Thoracic aorta (tissue), 2 donors: ENCODE data around the gene COL11A1. TPM values are rescaled to one million over a fixed set of nuclear protein-coding genes. Genes with fewer than 3 reads are reported as not detected.
"Not testable (repeated sequence)": the region's sequence is repeated elsewhere in the genome, so short reads cannot be mapped to it uniquely, and the experiment has no call there.

Experiments used
- ATAC-seq: fragments of 150-250 bp; one replicate; pipeline ENCODE4 v1.8.0; 2017; ENCODE audit warnings: low read depth; ENCODE audit not compliant: insufficient number of reproducible peaks, low FRiP score
- DNase-seq: peaks from one replicate; pipeline ENCODE4 v3.0.0-alpha.2; 2020; ENCODE audit warnings: low spot score
- H3K27ac ChIP-seq, 2 donors: fragments of 200-600 bp; sonication (generic); 1 replicate in 1 of 2; 2 replicates in 1 of 2; pipeline ENCODE4 v1.5.1; 2016; ENCODE audit warnings: mild to moderate bottlenecking in 2 of 2, moderate library complexity in 2 of 2
- H3K27me3 ChIP-seq: fragments of 200-600 bp; sonication (generic); replicated peaks from 2 replicates; pipeline ENCODE4 v1.6.0; 2016; ENCODE audit warnings: mild to moderate bottlenecking; ENCODE audit not compliant: insufficient read depth
- H3K36me3 ChIP-seq: fragments of 200-600 bp; sonication (generic); one replicate; pipeline ENCODE4 v1.5.1; 2016
- H3K4me1 ChIP-seq, 2 donors: fragments of 200-600 bp; sonication (generic); 1 replicate in 1 of 2; 2 replicates in 1 of 2; pipeline versions ENCODE4 v1.5.1 to v1.6.0; 2016; ENCODE audit warnings: low read depth in 2 of 2, mild to moderate bottlenecking in 1 of 2; ENCODE audit not compliant: control insufficient read depth in 1 of 2
- H3K4me3 ChIP-seq: fragments of 200-600 bp; sonication (generic); 2 replicates; pipeline ENCODE4 v1.5.1; 2016; ENCODE audit warnings: mild to moderate bottlenecking
- H3K9me3 ChIP-seq: fragments of 200-600 bp; sonication (generic); 2 replicates; pipeline ENCODE4 v1.5.1; 2016
- total RNA-seq, 2 donors: library from RNA; depleted of rRNA; stranded (reverse); fragments of >200 nt; gene quantifications; one replicate each; pipeline versions ENCODE4 v1.1.0 to v1.2.3, GENCODE V29; 2016
- TF ChIP-seq, protein P1 (sequence below): fragments of 200-600 bp; sonication (generic); IDR thresholded peaks from one replicate; pipeline ENCODE4 v1.5.1; 2019; ENCODE audit warnings: antibody characterized with exemption

The COL11A1 gene
- total RNA-seq, 2 donors from 2014 or later = 0.07 TPM; not detected in 1

DNA sequence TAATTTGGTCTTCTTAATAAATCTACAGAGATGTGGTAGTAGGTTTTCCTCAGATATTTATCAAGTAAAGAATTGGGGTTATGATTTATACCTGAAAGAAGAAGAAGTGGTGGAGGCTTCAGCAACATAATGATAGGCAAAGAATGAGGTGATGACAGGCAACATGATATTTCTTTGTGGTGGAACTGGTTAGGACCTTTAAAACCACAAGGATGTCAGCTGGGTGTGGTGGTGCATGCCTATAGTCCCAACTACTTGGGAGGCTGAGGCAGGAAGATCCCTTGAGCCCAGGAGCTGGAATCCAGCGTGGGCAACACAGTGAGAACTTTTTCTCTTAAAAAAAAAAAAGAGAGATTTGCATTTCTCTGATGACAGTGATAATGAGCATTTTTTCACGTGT, 34.1 kb upstream of the COL11A1 start:
- H3K27ac ChIP-seq = no peak overlapping the region
- TF ChIP-seq, protein P1, sequence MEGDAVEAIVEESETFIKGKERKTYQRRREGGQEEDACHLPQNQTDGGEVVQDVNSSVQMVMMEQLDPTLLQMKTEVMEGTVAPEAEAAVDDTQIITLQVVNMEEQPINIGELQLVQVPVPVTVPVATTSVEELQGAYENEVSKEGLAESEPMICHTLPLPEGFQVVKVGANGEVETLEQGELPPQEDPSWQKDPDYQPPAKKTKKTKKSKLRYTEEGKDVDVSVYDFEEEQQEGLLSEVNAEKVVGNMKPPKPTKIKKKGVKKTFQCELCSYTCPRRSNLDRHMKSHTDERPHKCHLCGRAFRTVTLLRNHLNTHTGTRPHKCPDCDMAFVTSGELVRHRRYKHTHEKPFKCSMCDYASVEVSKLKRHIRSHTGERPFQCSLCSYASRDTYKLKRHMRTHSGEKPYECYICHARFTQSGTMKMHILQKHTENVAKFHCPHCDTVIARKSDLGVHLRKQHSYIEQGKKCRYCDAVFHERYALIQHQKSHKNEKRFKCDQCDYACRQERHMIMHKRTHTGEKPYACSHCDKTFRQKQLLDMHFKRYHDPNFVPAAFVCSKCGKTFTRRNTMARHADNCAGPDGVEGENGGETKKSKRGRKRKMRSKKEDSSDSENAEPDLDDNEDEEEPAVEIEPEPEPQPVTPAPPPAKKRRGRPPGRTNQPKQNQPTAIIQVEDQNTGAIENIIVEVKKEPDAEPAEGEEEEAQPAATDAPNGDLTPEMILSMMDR = no peak
- ATAC-seq (no peak), DNase-seq (no peak)
- H3K9me3 ChIP-seq = no peaks in the 10 kb centered on the region
- no peaks in the 10 kb centered on the region for H3K36me3 ChIP-seq
- no peak overlapping the region for H3K4me3 ChIP-seq
- no peaks in the 10 kb centered on the region for H3K27me3 ChIP-seq
- no peaks in the 10 kb centered on the region for H3K4me1 ChIP-seq

DNA sequence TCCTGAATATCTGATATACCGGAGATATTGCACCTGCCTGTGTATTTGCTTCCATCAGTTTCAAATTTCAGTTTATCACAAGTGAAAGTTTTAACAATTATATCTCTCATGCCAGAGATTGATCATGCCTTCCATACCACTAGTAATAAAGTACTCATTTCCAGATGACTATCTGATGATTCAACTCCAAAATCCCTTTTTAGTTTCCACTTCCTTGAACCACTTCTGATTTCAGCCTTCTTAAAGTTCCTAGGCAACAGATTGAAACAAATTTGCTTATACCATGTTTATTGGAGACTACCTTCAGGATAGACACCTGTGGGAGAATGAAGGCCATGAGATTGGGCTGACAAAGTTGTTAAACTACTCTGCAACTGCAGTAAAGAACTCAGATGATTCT, 21.5 kb upstream of the COL11A1 start:
- TF ChIP-seq, protein P1 = no peak
- Histone ChIP-seq H3K4me1 (no peaks in the 10 kb centered on the region), H3K36me3 (no peaks in the 10 kb centered on the region), H3K4me3 (no peak overlapping the region), H3K27ac (no peak overlapping the region), H3K9me3 (no peaks in the 10 kb centered on the region), H3K27me3 (no peaks in the 10 kb centered on the region)
- DNase-seq (no peak), ATAC-seq (no peak)

DNA sequence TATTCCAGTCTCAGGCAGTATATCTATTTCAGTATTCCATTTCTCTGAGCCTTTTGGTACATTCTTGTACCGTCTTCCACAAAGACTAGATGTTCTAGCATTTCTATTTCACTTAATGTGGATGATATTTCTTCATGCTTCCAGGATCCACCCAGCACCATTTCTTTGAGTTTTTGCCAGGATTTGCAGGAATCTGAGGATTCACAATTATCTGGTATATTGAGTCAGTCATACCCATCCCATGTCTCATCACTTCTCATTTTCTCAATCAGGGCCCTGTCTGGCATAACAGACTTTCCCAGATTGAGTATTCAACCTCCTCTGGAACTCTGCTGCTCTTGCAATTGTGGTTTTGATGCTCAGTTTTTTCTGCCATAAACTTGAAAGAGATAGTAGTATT, 20.9 kb upstream of the COL11A1 start:
- no peaks in the 10 kb centered on the region for H3K36me3 ChIP-seq
- DNase-seq = no peak

DNA sequence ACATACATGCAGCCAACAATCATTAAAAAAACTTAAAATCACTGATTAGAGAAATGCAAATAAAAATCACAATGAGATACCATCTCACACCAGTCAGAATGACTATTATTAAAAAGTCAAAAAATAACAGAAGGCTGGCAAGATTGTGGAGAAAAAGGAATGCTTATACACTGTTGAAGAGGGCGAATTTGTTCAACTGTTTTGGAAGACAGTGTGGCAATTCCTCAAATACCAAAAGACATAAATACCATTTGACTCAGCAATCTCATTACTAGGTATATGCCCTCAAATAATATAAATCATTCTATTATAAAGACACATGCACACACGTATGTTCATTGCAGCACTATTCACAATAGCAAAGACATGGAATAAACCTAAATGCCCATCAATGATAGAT, 19.9 kb upstream of the COL11A1 start:
- not testable (repeated sequence) for H3K9me3 ChIP-seq, H3K27me3 ChIP-seq, ATAC-seq, H3K27ac ChIP-seq, DNase-seq, H3K4me3 ChIP-seq, H3K36me3 ChIP-seq, H3K4me1 ChIP-seq

More for the DNA sequence above, 20.9 kb upstream of the COL11A1 start:
- Histone ChIP-seq H3K4me3 (no peak overlapping the region), H3K4me1 (no peaks in the 10 kb centered on the region), H3K9me3 (no peaks in the 10 kb centered on the region), H3K27ac (no peak overlapping the region), H3K27me3 (no peaks in the 10 kb centered on the region)
- TF ChIP-seq, protein P1 = no peak
- ATAC-seq = no peak

DNA sequence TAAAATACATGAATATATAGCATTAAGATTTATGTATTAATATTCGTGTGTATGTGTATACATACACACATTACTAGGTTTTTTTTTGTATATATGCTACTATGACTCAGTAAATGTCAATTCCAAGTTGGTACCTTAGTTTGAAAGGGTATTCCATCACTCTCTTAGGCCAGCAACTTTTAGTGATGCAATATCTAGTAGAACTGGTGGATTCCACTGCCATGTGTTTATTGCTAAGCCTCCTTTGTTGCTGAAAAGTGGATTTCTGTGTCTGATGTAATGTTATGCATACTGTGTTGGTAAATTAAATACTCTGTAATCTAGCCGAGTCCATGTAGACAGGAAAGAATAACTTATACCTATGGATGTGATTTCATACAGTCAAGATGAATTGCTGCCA, 16.9 kb upstream of the COL11A1 start:
- Histone ChIP-seq H3K27me3 (no peaks in the 10 kb centered on the region), H3K27ac (no peak overlapping the region), H3K4me1 (no peaks in the 10 kb centered on the region), H3K9me3 (no peaks in the 10 kb centered on the region), H3K4me3 (no peak overlapping the region), H3K36me3 (no peaks in the 10 kb centered on the region)
- no peak for ATAC-seq
- no peak for DNase-seq
- TF ChIP-seq, protein P1 = no peak

DNA sequence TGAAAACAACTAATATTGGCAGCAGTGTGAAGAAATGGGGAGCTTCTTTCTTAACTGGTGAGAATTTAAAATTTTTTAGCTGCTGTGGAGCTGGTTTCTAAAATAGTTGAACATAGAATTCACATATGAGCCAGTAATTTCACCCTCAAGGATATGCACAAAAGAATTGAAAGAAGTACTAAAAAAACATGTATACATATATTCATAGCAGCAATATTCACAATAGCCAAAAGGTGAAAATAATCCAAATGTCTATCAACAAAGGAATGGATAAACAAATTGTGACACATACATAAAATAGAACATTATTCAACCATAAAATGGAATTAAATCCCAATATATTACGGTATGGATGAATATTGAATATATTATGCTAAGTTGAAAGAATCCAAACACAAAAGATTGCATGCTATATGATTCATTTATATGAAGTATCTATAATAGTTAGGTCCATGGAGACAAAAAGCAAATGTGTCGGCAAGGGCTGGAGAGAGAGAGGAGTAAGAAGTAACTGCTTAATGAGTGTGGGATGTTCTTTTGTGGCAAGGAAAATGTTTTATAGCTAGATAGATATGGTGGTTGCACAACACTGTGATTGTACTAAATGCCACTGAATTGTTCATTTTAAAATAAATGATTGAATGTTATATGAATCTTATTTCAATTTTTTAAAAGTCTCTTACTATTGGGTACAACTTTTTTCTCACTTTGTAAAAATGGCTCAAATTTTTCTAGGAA, 14.8 kb upstream of the COL11A1 start:
- Histone ChIP-seq H3K4me3 (no peak overlapping the region), H3K27me3 (no peaks in the 10 kb centered on the region), H3K27ac (no peak overlapping the region), H3K36me3 (no peaks in the 10 kb centered on the region), H3K4me1 (no peaks in the 10 kb centered on the region), H3K9me3 (no peaks in the 10 kb centered on the region)
- TF ChIP-seq, protein P1 = no peak
- DNase-seq (no peak), ATAC-seq (no peak)
